Caco-2 (cell line): Measurements from ENCODE around the gene CCDC102B. TPM values are rescaled to one million over a fixed set of nuclear protein-coding genes. Genes with fewer than 3 reads are reported as not detected.

Experiments used
- BruUV-seq: library from RNA; stranded (reverse); fragments of 400-500 nt; replicated peaks from 2 replicates; lab custom pipeline; 2021; lab: Mats Ljungman, UMichigan
- CTCF ChIA-PET: fragments of 300-600 bp; sonication (Branson Sonifier 250); formaldehyde crosslinking; loops from one replicate; lab custom pipeline; 2022; ENCODE audit warnings: antibody characterized with exemption; lab: Charles Lee
- POLR2A ChIA-PET: fragments of 300-600 bp; sonication (Branson Sonifier 250); formaldehyde crosslinking; loops from one replicate; lab custom pipeline; 2022; ENCODE audit warnings: antibody characterized with exemption; lab: Charles Lee
- DNase-seq, 2 experiments: peaks; one replicate each; pipeline versions ENCODE4 v3.0.0 to v3.0.0-alpha.2; 2020 to 2022
- H3K27me3 ChIP-seq: replicated peaks from 2 replicates; pipeline ENCODE4 v1.6.0; 2011; ENCODE audit warnings: low read length; ENCODE audit not compliant: control insufficient read depth, insufficient read depth
- H3K36me3 ChIP-seq: 2 replicates; pipeline ENCODE4 v1.5.1; 2011; ENCODE audit warnings: low read length; ENCODE audit not compliant: control insufficient read depth, insufficient read depth
- H3K4me1 ChIP-seq: fragments of 250-450 bp; sonication (Bioruptor Pico); 2 replicates; pipeline ENCODE4 v1.5.1; 2020; ENCODE audit warnings: mild to moderate bottlenecking
- H3K4me3 ChIP-seq: 2 replicates; pipeline ENCODE4 v1.5.1; 2011; ENCODE audit warnings: low read depth, mild to moderate bottlenecking, control low read depth, low read length
- H3K9me3 ChIP-seq: fragments of 250-450 bp; sonication (Bioruptor Pico); 2 replicates; pipeline ENCODE4 v1.5.1; 2020; ENCODE audit warnings: mild to moderate bottlenecking, moderate library complexity
- H3K27ac Mint-ChIP-seq: one replicate; pipeline ENCODE4 v1.8.0; 2022; ENCODE audit warnings: mixed read lengths; ENCODE audit not compliant: unreplicated experiment
- H3K27me3 Mint-ChIP-seq: one replicate; pipeline ENCODE4 v1.8.0; 2022; ENCODE audit warnings: mixed read lengths; ENCODE audit not compliant: insufficient read depth, unreplicated experiment
- H3K36me3 Mint-ChIP-seq: one replicate; pipeline ENCODE4 v1.8.0; 2022; ENCODE audit warnings: mild to moderate bottlenecking, mixed read lengths; ENCODE audit not compliant: insufficient read depth, unreplicated experiment
- H3K4me1 Mint-ChIP-seq: one replicate; pipeline ENCODE4 v1.8.0; 2022; ENCODE audit warnings: low read depth, mixed read lengths; ENCODE audit not compliant: unreplicated experiment
- H3K4me3 Mint-ChIP-seq: one replicate; pipeline ENCODE4 v1.8.0; 2022; ENCODE audit warnings: mild to moderate bottlenecking, moderate library complexity, mixed read lengths; ENCODE audit not compliant: unreplicated experiment
- H3K9me3 Mint-ChIP-seq: one replicate; pipeline ENCODE4 v1.8.0; 2022; ENCODE audit warnings: mixed read lengths; ENCODE audit not compliant: unreplicated experiment
- CTCF ChIP-seq, 2 experiments: fragments of 200-600 bp in 1 of 2; IDR thresholded peaks; 1 replicate in 1 of 2; 2 replicates in 1 of 2; pipeline versions ENCODE4 v1.5.1 to v1.8.0; 2011 to 2022; ENCODE audit warnings: antibody characterized with exemption in 1 of 2, control low read depth in 1 of 2, inconsistent platforms in 1 of 2, low read depth in 1 of 2, low read length in 1 of 2, mild to moderate bottlenecking in 1 of 2, moderate library complexity in 1 of 2; ENCODE audit not compliant: insufficient read depth in 1 of 2, severe bottlenecking in 1 of 2, unreplicated experiment in 1 of 2
- intact Hi-C: fragments of 100-400 bp; cut with micrococcal nuclease; formaldehyde crosslinking; loops from one replicate; pipeline ENCODE4 v1.10.0; 2022; ENCODE audit not compliant: unreplicated experiment
- total RNA-seq: library from RNA; stranded (reverse); gene quantifications from 2 replicates; pipeline ENCODE4 v1.2.3, GENCODE V29; 2022

CCDC102B gene
- total RNA-seq, 1 experiment from 2014 or later, result 1.1 TPM

GRCh38 chr18:69102959-69103358, 305.1 kb downstream of the CCDC102B start:
- ChIA-PET POLR2A (no interaction called here), CTCF (no interaction called here)
- no peak overlapping the region for H3K27ac Mint-ChIP-seq
- Histone ChIP-seq H3K4me1 (no peaks in the 10 kb centered on the region), H3K4me3 (no peak overlapping the region), H3K36me3 (no peaks in the 10 kb centered on the region), H3K27me3 (no peaks in the 10 kb centered on the region), H3K9me3 (no peaks in the 10 kb centered on the region)
- H3K9me3 Mint-ChIP-seq, result no peaks in the 10 kb centered on the region
- intact Hi-C loops, result no loop called here
- no TSS peak for BruUV-seq
- no peak for TF ChIP-seq CTCF (IDR thresholded peaks at IDR 0.05; ENCODE audit: insufficient read depth in 1 of 2, low read depth in 1 of 2, low read length in 1 of 2, severe bottlenecking in 1 of 2, unreplicated experiment in 1 of 2)
- DNase-seq, result no peak
- H3K4me3 Mint-ChIP-seq, result no peak overlapping the region
- no peaks in the 10 kb centered on the region for H3K27me3 Mint-ChIP-seq
- no peaks in the 10 kb centered on the region for H3K4me1 Mint-ChIP-seq
- H3K36me3 Mint-ChIP-seq, result no peaks in the 10 kb centered on the region

Other genes with a start within 250 kb of the CCDC102B start
- 14.8 and 17.9 TPM in 2 replicates for gene TMX3, start 83.0 kb upstream of the CCDC102B start, total RNA-seq